ENCODE results near the gene NRAP. TPM values are rescaled to one million over a fixed set of nuclear protein-coding genes. Genes with fewer than 3 reads are reported as not detected.

Gene NRAP
- total and polyA plus RNA-seq, 2 of the 8 experiments (the other 6 are each of a cell fraction or from before 2014, with no cell fraction given) = not detected

- DNase-seq (ENCODE audit: low read depth in 1 of 2, low spot score in 2 of 2) = no peak
- H4K5ac ChIP-seq (ENCODE audit: insufficient read length, low read depth, low read length) = no peak overlapping the region
- no peak overlapping the region for H3K14ac ChIP-seq (ENCODE audit: insufficient read length)
- no peak overlapping the region for H3K4ac ChIP-seq (replicated peaks; ENCODE audit: insufficient read length, low read depth, low read length)
- H2BK15ac ChIP-seq (ENCODE audit: low read length) = no peak overlapping the region
- 78% methylated on average over 5 of the region's 5 CpGs; no CpG with 5 or more reads in 1 of the 2 experiments for WGBS, 2 experiments (ENCODE audit: extremely low coverage in 1 of 2, insufficient coverage in 1 of 2, insufficient read length in 1 of 2, insufficient replicate concordance in 2 of 2, low coverage in 1 of 2, low lambda C conversion rate in 2 of 2, missing lambda C conversion rate in 1 of 2)
- no peaks in the 10 kb centered on the region for H3K9me3 ChIP-seq (ENCODE audit: insufficient read depth in 2 of 2, low read depth in 1 of 2, low read length in 1 of 2)
- POLR2A ChIA-PET (ENCODE audit: partially characterized antibody) = no interaction called here
- H3K27ac ChIP-seq (ENCODE audit: low read depth, low read length) = no peak overlapping the region
- no peaks in the 10 kb centered on the region for H3K79me1 ChIP-seq (ENCODE audit: low read depth, low read length)
- H3K9ac ChIP-seq (replicated peaks in 1 of 4; ENCODE audit: extremely low read depth in 1 of 4, low read depth in 3 of 4, low read length in 3 of 4) = no peak overlapping the region
- H3K79me2 ChIP-seq (ENCODE audit: control insufficient read depth in 1 of 2, insufficient read depth in 2 of 2, low read length in 2 of 2) = no peaks in the 10 kb centered on the region
- H3K23me2 ChIP-seq (ENCODE audit: low read depth, low read length) = no peaks in the 10 kb centered on the region
- H2BK12ac ChIP-seq (ENCODE audit: low read depth, low read length) = no peak overlapping the region
- H3K18ac ChIP-seq (ENCODE audit: extremely low read depth, low read length) = no peak overlapping the region
- H2BK120ac ChIP-seq (replicated peaks; ENCODE audit: low read depth, low read length) = no peak overlapping the region
- no peaks in the 10 kb centered on the region for H3K27me3 ChIP-seq (replicated peaks in 1 of 4; ENCODE audit: control insufficient read depth in 3 of 4, extremely low read depth in 1 of 4, insufficient read depth in 3 of 4, low read length in 3 of 4)
- H3K4me1 ChIP-seq (replicated peaks in 1 of 4; ENCODE audit: control insufficient read depth in 3 of 4, insufficient read depth in 4 of 4, low read length in 3 of 4) = peaks cover 3 to 16% (median 9%) of the 10 kb centered on the region in 4 experiments; a peak in 6 of 7 replicates
- FAIRE-seq = no peak
- no peaks in the 10 kb centered on the region for H4K20me1 ChIP-seq (replicated peaks in 1 of 2; ENCODE audit: control insufficient read depth in 1 of 2, insufficient read depth in 2 of 2, low read length in 2 of 2)
- H3K4me2 ChIP-seq (ENCODE audit: insufficient read depth in 1 of 2, low read depth in 2 of 2, low read length in 2 of 2) = no peak overlapping the region
- no peak overlapping the region for H3K56ac ChIP-seq (replicated peaks; ENCODE audit: insufficient read length, low read depth, low read length)
- no peak overlapping the region for H2AK5ac ChIP-seq (ENCODE audit: low read depth, low read length)
- H2AFZ ChIP-seq (ENCODE audit: low read length) = no peak overlapping the region
- no peak overlapping the region for H2BK5ac ChIP-seq (ENCODE audit: low read depth, low read length)
- CTCF ChIA-PET (ENCODE audit: partially characterized antibody) = interaction anchor here (1.5 to 4.4 kb wide), 5 partner anchors 11 to 72 kb away, joined by 4 to 29 read pairs (median 8); no protein-coding TSS in a partner anchor
- H3K4me3 ChIP-seq (ENCODE audit: extremely low read depth in 1 of 4, insufficient read depth in 2 of 4, low read depth in 3 of 4, low read length in 4 of 4) = no peak overlapping the region
- H4K91ac ChIP-seq (replicated peaks; ENCODE audit: insufficient read length, low read length) = no peak overlapping the region
- H3K23ac ChIP-seq (ENCODE audit: insufficient read length) = no peak overlapping the region
- H2BK20ac ChIP-seq (ENCODE audit: low read length) = no peak overlapping the region
- H3K36me3 ChIP-seq (ENCODE audit: control insufficient read depth in 2 of 4, insufficient read depth in 4 of 4, low read length in 3 of 4) = no peaks in the 10 kb centered on the region
- H4K8ac ChIP-seq (ENCODE audit: extremely low read depth, insufficient read depth, low read length) = no peak overlapping the region
Observed at GRCh38 chr10:113706623-113707022, 42.8 kb upstream of the NRAP start.
